Measurements from ENCODE around the gene GPR158.

The GPR158 gene

DNA sequence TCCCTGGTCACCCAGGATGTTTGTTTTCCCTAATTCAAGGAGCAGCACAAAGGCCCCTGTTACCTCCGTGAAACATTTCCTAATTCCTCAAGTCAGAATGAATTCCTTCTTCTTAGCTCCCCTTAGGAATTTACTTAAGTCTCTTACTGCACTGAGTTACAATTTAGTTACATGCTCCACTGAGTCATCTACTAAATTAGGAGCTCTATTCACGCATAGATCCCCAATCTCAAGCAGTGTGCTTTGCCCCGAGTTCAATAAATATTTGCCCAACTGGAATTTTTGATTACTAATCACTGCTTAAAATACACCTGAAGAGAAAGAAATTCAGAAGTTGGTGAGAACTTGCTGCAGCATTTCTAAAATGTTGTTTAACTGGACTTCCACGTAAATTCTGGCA is 429.8 kb downstream of the GPR158 start:
- DNase-seq = no peak

DNA sequence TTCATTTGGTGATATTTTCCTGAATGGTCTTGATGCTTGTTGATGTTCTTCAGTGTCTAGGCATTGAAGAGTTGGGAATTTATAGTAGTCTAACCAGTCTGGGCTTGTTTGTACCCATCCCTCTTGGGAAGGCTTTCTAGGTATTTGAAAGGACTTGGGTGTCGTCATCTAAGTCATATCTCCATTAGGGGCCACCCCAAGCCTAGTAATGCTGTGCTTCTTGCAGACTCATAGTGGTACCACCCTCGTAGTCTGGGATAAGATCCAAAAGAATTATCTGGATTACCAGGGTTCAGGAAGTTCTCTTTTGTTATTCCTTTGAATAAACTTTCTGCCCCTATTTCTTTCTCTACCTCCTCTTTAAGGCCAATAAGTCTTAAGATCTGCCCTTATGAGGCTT is 439.9 kb downstream of the GPR158 start:
- no peak for DNase-seq

- no peak for DNase-seq
These were observed 441.1 kb downstream of the GPR158 start for GRCh38 chr10:25615926-25616325.

- DNase-seq = no peak
These were observed 442.2 kb downstream of the GPR158 start for GRCh38 chr10:25616903-25617592.

GRCh38 chr10:25627606-25628005 is 452.8 kb downstream of the GPR158 start:
- DNase-seq = no peak

- no peak for DNase-seq
These were observed 454.5 kb downstream of the GPR158 start for GRCh38 chr10:25629333-25629732.

DNA sequence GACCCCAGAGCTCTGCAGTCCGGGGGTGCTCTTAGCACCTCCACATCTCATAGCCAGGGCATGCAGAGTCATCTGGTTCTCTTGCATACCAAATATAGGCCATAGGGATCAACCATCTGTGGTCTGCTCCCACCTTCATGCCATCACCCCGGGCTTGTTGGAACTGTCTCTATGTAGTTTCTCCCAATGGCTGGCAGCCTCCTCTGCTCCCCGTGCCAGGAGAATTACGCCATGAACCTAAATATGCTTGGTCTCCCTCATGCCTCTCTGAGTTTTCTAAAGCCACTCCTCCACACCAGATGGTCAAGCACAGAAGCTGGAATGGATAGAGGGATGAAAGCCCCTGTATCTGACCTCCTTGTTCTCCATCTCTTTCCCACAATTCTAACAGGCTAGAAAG is 456.7 kb downstream of the GPR158 start:
- DNase-seq = no peak

DNA sequence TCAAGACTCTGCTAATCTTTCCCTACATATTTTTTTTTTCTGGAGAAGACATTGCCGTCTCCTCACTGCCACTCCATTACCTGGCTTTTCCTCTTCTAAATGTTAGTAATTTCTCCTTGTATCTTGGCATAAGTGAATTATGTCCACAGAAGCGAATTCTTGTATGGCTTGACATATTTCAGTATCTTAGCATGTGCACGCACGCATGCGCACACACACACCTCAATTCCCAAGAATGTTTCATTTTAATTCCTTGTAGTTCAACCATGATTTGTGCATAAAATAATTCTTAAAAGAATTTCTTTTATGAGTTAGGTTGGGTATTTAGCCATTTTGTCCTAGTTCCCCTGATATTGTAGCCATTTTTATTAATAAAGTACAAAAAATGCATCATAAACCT is 458.0 kb downstream of the GPR158 start:
- no peak for DNase-seq

GRCh38 chr10:25633542-25633941 is 458.7 kb downstream of the GPR158 start:
- no peak for DNase-seq

DNA sequence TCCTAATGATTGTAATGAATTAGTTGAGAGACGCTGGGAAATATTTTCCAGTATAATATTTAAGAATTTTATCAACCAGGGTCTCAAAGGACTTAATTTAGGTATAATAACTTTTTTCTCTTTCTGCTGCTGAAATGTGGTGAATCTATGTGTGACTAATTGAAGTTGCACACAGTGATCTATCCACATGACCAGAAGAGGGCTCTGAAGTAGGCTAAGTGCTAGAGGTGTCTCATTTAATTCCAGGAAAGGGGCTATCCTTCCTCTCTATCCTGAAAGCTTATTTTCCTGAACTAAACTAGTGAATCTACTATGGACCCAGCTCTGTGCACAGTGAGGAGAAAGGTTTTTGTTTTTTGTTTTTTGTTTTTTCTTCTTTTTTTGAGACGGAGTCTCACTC is 464.8 kb downstream of the GPR158 start:
- no peak for DNase-seq

GRCh38 chr10:25641595-25641994 is 466.8 kb downstream of the GPR158 start:
- no peak for DNase-seq

GRCh38 chr10:25642721-25643120 is 467.9 kb downstream of the GPR158 start:
- no peak for DNase-seq

DNA sequence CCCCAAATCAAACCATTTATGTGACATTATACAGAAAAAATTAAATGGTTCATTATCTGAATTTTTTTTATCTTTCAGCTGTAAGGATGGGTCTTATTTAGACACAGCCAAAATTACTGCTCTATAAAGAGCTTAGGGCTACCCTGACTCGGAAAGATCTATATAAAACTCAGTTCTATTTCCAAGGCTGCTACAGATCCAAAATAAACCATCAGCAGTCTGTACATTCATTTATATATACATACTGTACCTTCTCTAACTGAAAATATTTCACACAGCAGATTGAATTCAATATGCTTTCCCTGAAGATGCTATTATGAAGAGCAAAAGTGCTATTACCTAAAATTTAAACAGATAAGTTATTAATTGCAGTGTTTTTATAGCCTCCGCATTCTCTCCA is 471.6 kb downstream of the GPR158 start:
- no peak for DNase-seq

DNA sequence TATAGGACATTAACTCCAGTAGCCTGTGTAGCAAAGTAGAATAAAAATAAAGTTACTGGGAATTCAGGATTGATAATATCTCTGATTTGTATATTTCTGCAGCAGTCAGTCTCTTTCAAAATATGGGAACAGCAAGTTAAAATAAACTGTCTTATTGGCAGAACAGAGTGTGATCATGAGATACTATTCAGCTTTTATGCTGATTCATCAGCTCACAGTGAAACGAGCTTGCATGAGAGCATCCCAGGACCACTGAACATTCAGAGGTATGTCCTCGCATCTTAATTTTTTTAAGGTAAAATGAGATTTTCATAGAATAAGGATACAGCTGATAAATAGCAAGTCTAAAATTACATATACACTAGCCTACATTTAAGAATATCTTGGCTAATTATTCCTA is 476.7 kb downstream of the GPR158 start:
- DNase-seq = no peak
